Measurements from ENCODE around the gene PTX4. TPM values are rescaled to one million over a fixed set of nuclear protein-coding genes. Genes with fewer than 3 reads are reported as not detected.

Gene PTX4
- total and polyA plus RNA-seq, 9 of the 15 experiments (the other 6 are each of a cell fraction or from before 2014, with no cell fraction given), result 0.11 TPM; not detected in 8

DNA sequence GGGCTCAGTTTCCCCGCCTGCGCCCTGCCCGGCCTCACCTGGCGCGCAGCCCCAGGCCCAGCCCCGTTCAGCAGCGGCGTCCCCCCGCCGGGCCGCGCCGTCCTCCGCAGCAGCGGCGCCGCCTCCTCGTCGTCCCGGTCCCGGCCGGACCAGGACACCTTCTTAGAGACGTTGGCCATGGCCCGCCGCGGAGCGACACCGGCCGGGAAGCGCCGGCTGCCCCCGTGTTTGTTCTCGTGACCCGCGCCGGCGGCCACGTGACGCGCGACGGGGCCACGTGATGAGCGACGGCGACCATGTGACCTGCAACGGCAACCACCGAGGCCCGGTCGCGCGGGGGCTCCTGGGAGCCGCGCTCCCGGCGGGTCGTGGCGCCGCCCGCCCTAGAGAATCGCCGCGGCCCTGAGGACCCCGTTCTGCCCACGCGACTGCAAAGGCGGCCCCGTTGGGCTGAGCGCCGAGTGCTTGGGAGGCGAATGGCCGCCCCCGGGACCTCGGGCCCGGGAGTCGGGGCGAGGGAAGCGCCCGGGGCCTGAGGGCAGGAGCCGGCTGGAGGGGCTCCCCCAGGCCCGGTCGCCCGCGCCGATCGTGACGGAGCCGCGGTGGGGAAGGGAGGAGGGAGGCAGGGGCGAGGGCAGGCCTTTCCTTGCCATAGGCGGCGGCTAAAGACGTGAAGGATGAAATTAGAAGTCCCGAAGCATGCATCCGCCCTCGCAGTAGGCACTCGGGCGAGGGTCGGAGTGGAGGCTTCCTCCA is 13.8 kb downstream of the PTX4 start, which contains the start of gene CLCN7 (continued):
- TF ChIP-seq, protein P1, sequence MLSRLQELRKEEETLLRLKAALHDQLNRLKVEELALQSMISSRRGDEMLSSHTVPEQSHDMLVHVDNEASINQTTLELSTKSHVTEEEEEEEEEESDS (CRISPR knock-in tag; IDR thresholded peaks at IDR 0.05), result no peak
- TF ChIP-seq NCOA2 (IDR thresholded peaks at IDR 0.05; ENCODE audit: partially characterized antibody in 2 of 2) (no peak), MBD2 (IDR thresholded peaks at IDR 0.05; ENCODE audit: borderline replicate concordance, low read depth) (peak; percentile 29; the same call in 1 of the 2 replicates), TGIF2 (CRISPR knock-in tag; IDR thresholded peaks at IDR 0.05) (peak; percentile 83; the same call in 1 of the 2 replicates), DPF2 (IDR thresholded peaks at IDR 0.05) (no peak), POLR2G (IDR thresholded peaks at IDR 0.05; ENCODE audit: low read depth, low read length) (peak; percentile 96), PCBP2 (IDR thresholded peaks at IDR 0.05; ENCODE audit: low read depth, low read length, poor library complexity, severe bottlenecking) (no peak), TRIM28 (IDR thresholded peaks at IDR 0.05) (no peak), MYC (IDR thresholded peaks at IDR 0.05; ENCODE audit: low read depth, low read length) (peak; percentile 95), MYC (CRISPR knock-in tag; IDR thresholded peaks at IDR 0.05; ENCODE audit: borderline replicate concordance, low read depth) (no peak), ZBTB17 (CRISPR knock-in tag; IDR thresholded peaks at IDR 0.05) (peak; percentile 72; the same call in 1 of the 2 replicates), TCF7 (IDR thresholded peaks at IDR 0.05; ENCODE audit: borderline replicate concordance) (no peak), NCOA6 (IDR thresholded peaks at IDR 0.05) (no peak), YBX1 (IDR thresholded peaks at IDR 0.05) (no peak), HDAC6 (IDR thresholded peaks at IDR 0.05; ENCODE audit: low read depth, low read length) (no peak), ZNF785 (CRISPR knock-in tag; IDR thresholded peaks at IDR 0.05) (no peak), ARID3A (IDR thresholded peaks at IDR 0.05; ENCODE audit: borderline replicate concordance, low read depth, low read length) (no peak), TCF7L2 (IDR thresholded peaks at IDR 0.05; ENCODE audit: low read depth, low read length) (no peak), ZC3H4 (CRISPR knock-in tag; IDR thresholded peaks at IDR 0.05; ENCODE audit: borderline replicate concordance) (no peak), ZNF79 (CRISPR knock-in tag; IDR thresholded peaks at IDR 0.05; ENCODE audit: low read depth) (no peak), DDX20 (tag; IDR thresholded peaks at IDR 0.05; ENCODE audit: low read depth) (no peak)
- TF ChIP-seq, protein P2, sequence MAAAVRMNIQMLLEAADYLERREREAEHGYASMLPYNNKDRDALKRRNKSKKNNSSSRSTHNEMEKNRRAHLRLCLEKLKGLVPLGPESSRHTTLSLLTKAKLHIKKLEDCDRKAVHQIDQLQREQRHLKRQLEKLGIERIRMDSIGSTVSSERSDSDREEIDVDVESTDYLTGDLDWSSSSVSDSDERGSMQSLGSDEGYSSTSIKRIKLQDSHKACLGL (CRISPR knock-in tag; IDR thresholded peaks at IDR 0.05; ENCODE audit: borderline replicate concordance, poor library complexity, severe bottlenecking), result peak; percentile 37
- TF ChIP-seq, protein P3, sequence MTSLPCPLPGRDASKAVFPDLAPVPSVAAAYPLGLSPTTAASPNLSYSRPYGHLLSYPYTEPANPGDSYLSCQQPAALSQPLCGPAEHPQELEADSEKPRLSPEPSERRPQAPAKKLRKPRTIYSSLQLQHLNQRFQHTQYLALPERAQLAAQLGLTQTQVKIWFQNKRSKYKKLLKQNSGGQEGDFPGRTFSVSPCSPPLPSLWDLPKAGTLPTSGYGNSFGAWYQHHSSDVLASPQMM (CRISPR knock-in tag; IDR thresholded peaks at IDR 0.05), result no peak
- TF ChIP-seq, protein P4, sequence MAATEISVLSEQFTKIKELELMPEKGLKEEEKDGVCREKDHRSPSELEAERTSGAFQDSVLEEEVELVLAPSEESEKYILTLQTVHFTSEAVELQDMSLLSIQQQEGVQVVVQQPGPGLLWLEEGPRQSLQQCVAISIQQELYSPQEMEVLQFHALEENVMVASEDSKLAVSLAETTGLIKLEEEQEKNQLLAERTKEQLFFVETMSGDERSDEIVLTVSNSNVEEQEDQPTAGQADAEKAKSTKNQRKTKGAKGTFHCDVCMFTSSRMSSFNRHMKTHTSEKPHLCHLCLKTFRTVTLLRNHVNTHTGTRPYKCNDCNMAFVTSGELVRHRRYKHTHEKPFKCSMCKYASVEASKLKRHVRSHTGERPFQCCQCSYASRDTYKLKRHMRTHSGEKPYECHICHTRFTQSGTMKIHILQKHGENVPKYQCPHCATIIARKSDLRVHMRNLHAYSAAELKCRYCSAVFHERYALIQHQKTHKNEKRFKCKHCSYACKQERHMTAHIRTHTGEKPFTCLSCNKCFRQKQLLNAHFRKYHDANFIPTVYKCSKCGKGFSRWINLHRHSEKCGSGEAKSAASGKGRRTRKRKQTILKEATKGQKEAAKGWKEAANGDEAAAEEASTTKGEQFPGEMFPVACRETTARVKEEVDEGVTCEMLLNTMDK (IDR thresholded peaks at IDR 0.05; ENCODE audit: borderline replicate concordance, insufficient read depth, low read depth, low read length, poor library complexity, severe bottlenecking), result peak; percentile 65
